T47D (cell line): ENCODE results near the gene NMNAT3.

Experiments used
- DNase-seq, 2 experiments: peaks; one replicate each; pipeline versions ENCODE4 v3.0.0 to v3.0.0-alpha.2; 2011 to 2012; ENCODE audit warnings: low read depth in 1 of 2, low spot score in 1 of 2
- JUND ChIP-seq: IDR thresholded peaks from 2 replicates; pipeline ENCODE4 v1.6.1; 2012; ENCODE audit warnings: low read depth
- in situ Hi-C: cut with HindIII; loops from 2 replicates; pipeline ENCODE4 v1.10.0; 2016; ENCODE audit warnings: low sequenced_read_pairs, low pct_unique_long_range_greater_than_20kb

NMNAT3 gene

GRCh38 chr3:139524841-139525636 is 152.7 kb downstream of the NMNAT3 start:
- TF ChIP-seq JUND, result no peak
- no peak for DNase-seq
- in situ Hi-C loops, result no loop called here

- in situ Hi-C loops, result no loop called here
- DNase-seq, result no peak
- no peak for TF ChIP-seq JUND
Measured at GRCh38 chr3:139523718-139524117, 154.1 kb downstream of the NMNAT3 start.

- no peak for TF ChIP-seq JUND
- DNase-seq, result no peak
- in situ Hi-C loops, result no loop called here
Measured at GRCh38 chr3:139523166-139523565, 154.6 kb downstream of the NMNAT3 start.

DNA sequence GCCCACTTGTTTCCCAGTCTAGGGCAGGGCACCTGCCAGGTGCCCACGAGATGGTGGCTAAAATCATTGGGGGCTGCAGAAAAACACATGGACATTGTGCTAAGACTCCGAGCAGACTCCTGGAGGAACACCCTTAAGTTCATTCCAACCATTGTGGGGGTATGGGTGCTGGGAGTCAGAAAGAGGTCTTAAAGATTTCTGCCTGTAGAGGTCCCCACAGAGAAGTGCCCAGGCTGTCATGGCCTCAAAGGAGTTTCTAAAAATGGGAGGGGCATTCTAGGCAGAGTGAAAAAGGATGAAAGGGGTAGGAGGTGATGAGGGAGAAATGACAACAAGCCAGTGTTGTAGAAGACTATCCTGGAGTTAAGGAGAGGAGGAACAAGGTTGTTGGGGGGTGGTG is 155.4 kb downstream of the NMNAT3 start:
- DNase-seq, result no peak
- in situ Hi-C loops, result no loop called here
- TF ChIP-seq JUND, result no peak

DNA sequence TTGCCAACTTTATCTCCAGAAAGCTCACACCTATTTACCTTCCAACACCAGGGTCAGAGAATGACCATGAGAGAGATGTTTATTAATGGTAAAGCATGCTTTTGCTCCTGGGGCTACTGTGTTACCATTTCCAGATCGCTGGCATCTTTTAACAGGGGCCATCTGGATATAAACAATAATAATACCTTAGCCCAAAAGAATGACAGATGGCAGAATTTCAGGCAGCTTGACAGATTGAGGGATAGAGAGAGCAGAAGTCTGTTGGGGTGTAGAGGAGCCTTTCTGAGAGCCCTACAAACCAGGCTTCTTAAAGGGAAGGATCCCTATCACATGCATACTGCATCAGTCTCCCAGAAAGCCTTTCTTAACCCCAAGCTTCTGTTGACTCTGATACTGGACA is 156.0 kb downstream of the NMNAT3 start:
- in situ Hi-C loops, result no loop called here
- DNase-seq, result no peak
- no peak for TF ChIP-seq JUND

DNA sequence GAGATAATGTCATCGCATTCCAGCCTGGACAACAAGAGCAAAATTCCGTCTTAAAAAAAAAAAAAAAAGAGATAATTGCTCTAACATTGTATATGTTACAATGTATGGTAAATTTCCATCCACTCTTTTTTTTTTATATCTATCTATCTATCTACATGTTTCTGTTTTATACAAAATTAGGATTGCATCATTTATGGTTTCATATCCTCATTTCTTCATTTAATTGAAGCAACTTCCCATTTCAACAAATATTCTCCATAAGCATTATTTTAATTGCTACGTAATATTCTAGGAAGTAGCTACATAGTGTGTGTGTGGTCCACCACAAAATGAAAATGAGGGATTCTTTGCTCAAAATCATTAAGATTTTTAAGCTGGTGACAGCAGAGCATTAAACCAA is 156.6 kb downstream of the NMNAT3 start:
- in situ Hi-C loops, result no loop called here
- TF ChIP-seq JUND, result no peak
- DNase-seq, result no peak

GRCh38 chr3:139519998-139520737 is 157.6 kb downstream of the NMNAT3 start:
- peak in 1 of 2 experiments; percentile 36 for DNase-seq
- in situ Hi-C loops, result no loop called here
- no peak for TF ChIP-seq JUND

DNA sequence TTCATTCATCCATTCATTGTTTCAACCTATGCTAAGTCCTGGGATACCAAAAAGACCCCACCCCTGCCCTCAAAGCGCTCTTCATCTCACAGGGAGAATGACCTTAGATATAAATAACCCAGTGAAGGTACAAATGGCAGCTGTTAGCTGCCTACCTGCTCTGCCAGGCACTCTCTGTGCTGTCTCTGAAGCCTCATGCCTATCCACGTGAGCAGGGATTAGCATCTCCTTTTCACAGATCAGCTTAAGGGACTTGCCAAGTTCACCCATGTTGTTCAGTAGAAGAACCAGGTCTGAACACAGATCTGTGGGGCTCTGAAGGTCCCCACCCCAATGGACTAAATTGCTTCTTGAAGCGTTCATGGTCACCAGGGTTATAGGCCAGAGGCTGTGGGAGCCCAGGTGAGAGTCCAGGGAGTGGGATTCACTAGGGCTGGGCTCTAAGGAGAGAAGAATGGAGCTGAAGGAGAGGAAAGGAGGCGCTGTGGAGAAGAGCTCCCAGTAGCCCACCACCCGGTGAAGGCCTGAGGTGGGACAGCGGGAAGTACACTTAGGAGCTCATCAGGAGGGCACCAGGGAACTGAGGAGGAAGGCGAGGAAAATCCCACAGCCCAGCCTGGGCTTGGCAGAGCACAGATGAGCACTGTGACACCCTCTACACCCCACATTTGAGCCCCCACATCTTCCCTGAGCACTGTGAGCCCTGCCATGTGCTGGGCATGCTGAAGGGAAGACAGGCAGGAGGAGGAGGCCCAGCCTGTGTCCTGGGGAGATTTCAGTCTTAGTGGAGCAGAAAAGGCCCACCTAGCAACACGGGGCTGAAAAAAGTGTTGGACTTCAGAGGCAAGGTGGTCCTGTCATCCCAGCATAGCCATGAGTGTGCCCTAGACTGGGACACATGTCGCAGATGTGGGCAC is 158.6 kb downstream of the NMNAT3 start:
- no peak for DNase-seq
- TF ChIP-seq JUND, result no peak
- in situ Hi-C loops, result no loop called here

DNA sequence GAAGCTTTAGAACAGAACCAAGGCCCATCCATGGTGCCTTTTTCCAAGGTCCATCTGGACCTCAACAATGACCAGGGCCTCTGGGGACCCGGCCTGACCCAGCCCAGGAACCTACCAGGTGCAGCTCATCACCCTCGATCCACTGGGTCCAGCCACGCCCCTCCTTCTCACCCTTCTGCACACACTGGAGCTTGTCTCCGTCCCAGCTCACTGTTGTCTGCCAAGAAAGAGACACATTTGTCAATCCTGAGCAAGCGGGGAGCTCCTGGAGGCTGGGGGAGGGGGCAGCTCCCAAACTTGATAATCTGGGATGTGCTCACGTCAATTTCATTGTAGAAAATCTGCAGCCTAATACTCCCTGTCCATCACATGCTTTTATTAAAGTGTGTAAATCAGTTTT is 159.5 kb downstream of the NMNAT3 start:
- in situ Hi-C loops, result no loop called here
- DNase-seq, result no peak
- no peak for TF ChIP-seq JUND

- TF ChIP-seq JUND, result no peak
- in situ Hi-C loops, result no loop called here
- no peak for DNase-seq
Measured at GRCh38 chr3:139517321-139518065, 160.3 kb downstream of the NMNAT3 start.

- TF ChIP-seq JUND, result no peak
- in situ Hi-C loops, result no loop called here
- no peak for DNase-seq
Measured at GRCh38 chr3:139514741-139515140, 163.0 kb downstream of the NMNAT3 start.
